GM12878 (cell line): ENCODE measurements around the gene HSF4. TPM values are rescaled to one million over a fixed set of nuclear protein-coding genes. Genes with fewer than 3 reads are reported as not detected.

Experiments
- ATAC-seq: fragments of 200-7000 bp; cut with Tn5 transposase; 3 replicates; pipeline ENCODE4 v1.9.1; 2020; ENCODE audit warnings: mild to moderate bottlenecking, moderate library complexity
- BruUV-seq: library from RNA; stranded (reverse); fragments of 400-500 nt; replicated peaks from 2 replicates; lab custom pipeline; 2021; lab: Mats Ljungman, UMichigan
- CTCF ChIA-PET: fragments of 300-600 bp; sonication (Branson Sonifier 250); formaldehyde crosslinking; extraction: SDS; loops from one replicate; lab custom pipeline; 2021; ENCODE audit warnings: inconsistent platforms; lab: Yijun Ruan, JAX
- POLR2A ChIA-PET: fragments of 350-600 bp; formaldehyde crosslinking; extraction: SDS; loops from one replicate; lab custom pipeline; 2021; ENCODE audit warnings: inconsistent platforms; lab: Charles Lee
- RAD21 ChIA-PET: fragments of 300-600 bp; sonication (Branson Sonifier 250); formaldehyde crosslinking; loops from one replicate; lab custom pipeline; 2023; ENCODE audit warnings: antibody characterized with exemption; ENCODE audit not compliant: unreplicated experiment; lab: Charles Lee
- SMC1A ChIA-PET: fragments of 300-600 bp; sonication (Branson Sonifier 250); formaldehyde crosslinking; loops from one replicate; lab custom pipeline; 2023; ENCODE audit not compliant: unreplicated experiment, uncharacterized antibody; lab: Charles Lee
- DNase-seq: peaks from one replicate; pipeline ENCODE4 v3.0.0-alpha.2; 2011; ENCODE audit warnings: low read depth, low spot score
- FAIRE-seq: peaks from 3 replicates; lab custom pipeline; 2011; peaks lifted over from hg19 to GRCh38; lab: Jason Lieb, UNC
- H2AFZ ChIP-seq: 2 replicates; pipeline ENCODE4 v1.6.0; 2011; ENCODE audit warnings: low read depth, low read length, control low read depth; ENCODE audit not compliant: control insufficient read depth
- H3K27ac ChIP-seq: 2 replicates; pipeline ENCODE4 v1.5.1; 2011; ENCODE audit warnings: control low read depth; ENCODE audit not compliant: control insufficient read depth, insufficient read depth
- H3K27me3 ChIP-seq, 2 experiments: replicated peaks in 1 of 2; 2 replicates each; pipeline versions ENCODE4 v1.6.0 to v1.6.1; 2011; ENCODE audit warnings: low read length in 1 of 2; ENCODE audit not compliant: control insufficient read depth in 2 of 2, insufficient read depth in 2 of 2
- H3K36me3 ChIP-seq, 2 experiments: 2 replicates each; pipeline ENCODE4 v1.5.1; 2011; ENCODE audit warnings: low read length in 1 of 2; ENCODE audit not compliant: control insufficient read depth in 2 of 2, insufficient read depth in 2 of 2
- H3K4me1 ChIP-seq: 2 replicates; pipeline ENCODE4 v1.6.1; 2011; ENCODE audit warnings: mild to moderate bottlenecking, low read length, moderate library complexity, mixed read lengths; ENCODE audit not compliant: control insufficient read depth, insufficient read depth
- H3K4me2 ChIP-seq: 2 replicates; pipeline ENCODE4 v1.6.0; 2011; ENCODE audit warnings: control low read depth; ENCODE audit not compliant: control insufficient read depth, insufficient read depth
- H3K4me3 ChIP-seq: fragments of 200-600 bp; sonication (generic); 2 replicates; pipeline ENCODE4 v1.5.1; 2016
- H3K79me2 ChIP-seq: 2 replicates; pipeline ENCODE4 v1.6.0; 2011; ENCODE audit warnings: low read length; ENCODE audit not compliant: control insufficient read depth, insufficient read depth
- H3K9ac ChIP-seq: 2 replicates; pipeline ENCODE4 v1.8.0; 2011; ENCODE audit warnings: low read length, control low read depth, mixed read lengths; ENCODE audit not compliant: control insufficient read depth, insufficient read depth
- H3K9me3 ChIP-seq: replicated peaks from 3 replicates; pipeline ENCODE4 v1.5.1; 2011; ENCODE audit warnings: mild to moderate bottlenecking, low read length; ENCODE audit not compliant: control insufficient read depth, insufficient read depth
- H4K20me1 ChIP-seq: 2 replicates; pipeline ENCODE4 v1.6.0; 2011; ENCODE audit not compliant: control insufficient read depth, insufficient read depth
- ATF2 ChIP-seq: IDR thresholded peaks from 2 replicates; pipeline ENCODE4 v1.6.1; 2012; ENCODE audit warnings: low read length, inconsistent platforms
- CBFB ChIP-seq: IDR thresholded peaks from 2 replicates; pipeline ENCODE4 v1.6.1; 2016; ENCODE audit warnings: antibody characterized with exemption, low read depth
- CTCF ChIP-seq, 3 experiments: IDR thresholded peaks in 2 of 3; conservative IDR thresholded peaks in 1 of 3; 2 replicates each; pipeline ENCODE4 v1.5.1; 2011; ENCODE audit warnings: low read depth in 3 of 3, low read length in 3 of 3, mild to moderate bottlenecking in 3 of 3, control low read depth in 2 of 3, moderate library complexity in 2 of 3, inconsistent platforms in 1 of 3, mixed read lengths in 1 of 3; ENCODE audit not compliant: control insufficient read depth in 2 of 3, insufficient read depth in 1 of 3; ENCODE audit errors: extremely low read depth in 1 of 3
- EZH2 ChIP-seq: IDR thresholded peaks from 2 replicates; pipeline ENCODE4 v1.6.1; 2012; ENCODE audit warnings: low read depth, mild to moderate bottlenecking, control low read depth, inconsistent platforms, low read length, borderline replicate concordance; ENCODE audit not compliant: control insufficient read depth
- HDAC2 ChIP-seq: fragments of 200-600 bp; sonication (generic); IDR thresholded peaks from 2 replicates; pipeline ENCODE4 v1.6.1; 2017
- NRF1 ChIP-seq: conservative IDR thresholded peaks from 2 replicates; pipeline ENCODE4 v1.6.1; 2011; ENCODE audit warnings: mild to moderate bottlenecking, low read depth, low read length, improper control_type of control experiment
- RAD21 ChIP-seq: IDR thresholded peaks from 2 replicates; pipeline ENCODE4 v1.6.1; 2011; ENCODE audit warnings: mild to moderate bottlenecking, low read depth, low read length, moderate library complexity; ENCODE audit not compliant: insufficient read depth
- USF1 ChIP-seq: IDR thresholded peaks from 2 replicates; pipeline ENCODE4 v1.6.1; 2011; ENCODE audit warnings: borderline replicate concordance, low read depth, mild to moderate bottlenecking, moderate library complexity, mixed read lengths, low read length; ENCODE audit not compliant: insufficient read depth; ENCODE audit errors: extremely low read length
- ZBTB4 ChIP-seq: fragments of 450-650 bp; formaldehyde crosslinking; IDR thresholded peaks from 2 replicates; pipeline ENCODE4 v1.4.0; 2022; ENCODE audit warnings: mild to moderate bottlenecking, moderate library complexity
- WGBS: methylation state at CpG from one replicate; pipeline ENCODE4 v1.1.6; 2016; ENCODE audit warnings: low lambda C conversion rate; ENCODE audit not compliant: insufficient replicate concordance, insufficient coverage; ENCODE audit errors: missing lambda C conversion rate; 5-methylcytosine and 5-hydroxymethylcytosine counted together
- in situ Hi-C: fragments of 300-500 bp; cut with MboI; formaldehyde crosslinking; loops from 9 replicates; pipeline ENCODE4 v1.14.3; 2018; ENCODE audit warnings: mixed read lengths
- intact Hi-C: fragments of 100-400 bp; cut with micrococcal nuclease; formaldehyde crosslinking; loops from one replicate; pipeline ENCODE4 v1.14.2; 2022; ENCODE audit not compliant: unreplicated experiment
- polyA plus RNA-seq, 11 experiments: library from polyadenylated mRNA; depleted of rRNA in 4 of 11; unstranded in 6 of 11; stranded (reverse) in 5 of 11; fragments of >200 nt; fragmentation: Nextera tagmentation in 4 of 11; fragmentation: Illumina TruSeq in 1 of 11; extraction: Ambion mirVana in 4 of 11; extraction: Trizol in 1 of 11; gene quantifications; 1 replicate in 1 of 11; 2 replicates in 10 of 11; pipeline versions ENCODE4 v1.2.1 to v1.2.3, GENCODE V29; 2011 to 2016; ENCODE audit warnings: inconsistent platforms in 2 of 11, missing spikeins in 2 of 11, low read depth in 1 of 11
- total RNA-seq, 4 experiments: library from RNA; depleted of rRNA in 3 of 4; stranded (reverse); fragments of >200 nt in 3 of 4; fragmentation: Illumina TruSeq in 1 of 4; extraction: Trizol in 1 of 4; gene quantifications; 2 replicates each; pipeline versions ENCODE4 v1.2.1 to v1.2.3, GENCODE V29; 2013 to 2021

The HSF4 gene
- total and polyA plus RNA-seq, 10 of the 15 experiments (the other 5 are each of a cell fraction or from before 2014, with no cell fraction given) = 0.31 to 9.9 (median 2.6) TPM; not detected in 1

GRCh38 chr16:67146523-67147357 lies 17.8 kb upstream of the HSF4 start:
- 72% methylated on average over 7 of the region's 7 CpGs for WGBS
- ChIA-PET CTCF (interaction anchor here (1.4 kb wide), 1 partner anchor 135 kb away, joined by 6 read pairs; no protein-coding TSS in a partner anchor), SMC1A (no interaction called here), POLR2A (interaction anchor here (0.6 kb wide), 1 partner anchor 11 kb away, joined by 4 read pairs; no protein-coding TSS in a partner anchor), RAD21 (interaction anchor here (0.8 kb wide), 1 partner anchor 129 kb away, joined by 4 read pairs; no protein-coding TSS in a partner anchor)
- H4K20me1 ChIP-seq = no peaks in the 10 kb centered on the region
- no peaks in the 10 kb centered on the region; the same call in 1 of the 2 replicates for H3K4me1 ChIP-seq
- no peaks in the 10 kb centered on the region for H3K79me2 ChIP-seq
- no peak overlapping the region for H3K4me3 ChIP-seq
- H3K4me2 ChIP-seq = no peak overlapping the region
- BruUV-seq = no TSS peak
- H3K27ac ChIP-seq = no peak overlapping the region
- H3K36me3 ChIP-seq = peaks cover 27 to 30% of the 10 kb centered on the region in 2 experiments; a peak in 3 of 4 replicates
- H3K9me3 ChIP-seq = no peaks in the 10 kb centered on the region
- no peak for DNase-seq
- ATAC-seq = no peak
- no peak overlapping the region for H2AFZ ChIP-seq
- TF ChIP-seq CBFB (no peak), CTCF (IDR thresholded peaks at IDR 0.05 in 2 of 3, conservative IDR thresholded peaks at IDR 0.05 in 1 of 3; ENCODE audit: control insufficient read depth in 2 of 3, extremely low read depth in 1 of 3, insufficient read depth in 1 of 3, low read depth in 3 of 3, low read length in 3 of 3) (peak in 1 of 3 experiments; percentile 17; a peak in 1 of 6 replicates), ATF2 (no peak), RAD21 (peak; percentile 17; the same call in 1 of the 2 replicates), HDAC2 (no peak), EZH2 (no peak), ZBTB4 (no peak), NRF1 (no peak), USF1 (no peak)
- in situ Hi-C loops (no loop called here), intact Hi-C loops (no loop called here)
- H3K27me3 ChIP-seq = no peaks in the 10 kb centered on the region
- FAIRE-seq = no peak
- no peak overlapping the region for H3K9ac ChIP-seq
